GM23248 (cell line): ENCODE data around the gene ARMS2. TPM values are rescaled to one million over a fixed set of nuclear protein-coding genes. Genes with fewer than 3 reads are reported as not detected.

Experiments
- DNase-seq: peaks from one replicate; pipeline ENCODE4 v3.0.0-alpha.2; 2015
- H2AFZ ChIP-seq: fragments of 200-600 bp; sonication (generic); 2 replicates; pipeline ENCODE4 v1.6.1; 2016; ENCODE audit warnings: antibody characterized with exemption
- H3F3A ChIP-seq: fragments of 200-600 bp; sonication (generic); 2 replicates; pipeline ENCODE4 v1.6.1; 2016; ENCODE audit warnings: mild to moderate bottlenecking, antibody characterized with exemption, mixed run types; ENCODE audit not compliant: insufficient read depth
- H3K27ac ChIP-seq: fragments of 200-600 bp; sonication (generic); 2 replicates; pipeline ENCODE4 v1.5.1; 2016; ENCODE audit warnings: mild to moderate bottlenecking
- H3K27me3 ChIP-seq: fragments of 200-600 bp; sonication (generic); replicated peaks from 2 replicates; pipeline ENCODE4 v1.6.1; 2016; ENCODE audit warnings: mild to moderate bottlenecking; ENCODE audit not compliant: insufficient read depth
- H3K36me3 ChIP-seq: fragments of 200-600 bp; sonication (generic); 2 replicates; pipeline ENCODE4 v1.6.1; 2016; ENCODE audit warnings: low read depth, mild to moderate bottlenecking
- H3K4me1 ChIP-seq: fragments of 200-600 bp; sonication (generic); 2 replicates; pipeline ENCODE4 v1.6.1; 2016; ENCODE audit warnings: mild to moderate bottlenecking; ENCODE audit not compliant: insufficient read depth
- H3K4me2 ChIP-seq: fragments of 200-600 bp; sonication (generic); one replicate; pipeline ENCODE4 v1.6.1; 2016; ENCODE audit warnings: mild to moderate bottlenecking; ENCODE audit not compliant: unreplicated experiment
- H3K4me3 ChIP-seq: fragments of 200-600 bp; sonication (generic); 2 replicates; pipeline ENCODE4 v1.5.1; 2016; ENCODE audit warnings: mild to moderate bottlenecking
- H3K79me2 ChIP-seq: fragments of 200-600 bp; sonication (generic); 2 replicates; pipeline ENCODE4 v1.6.1; 2016; ENCODE audit warnings: mild to moderate bottlenecking; ENCODE audit not compliant: insufficient read depth
- H3K9ac ChIP-seq: fragments of 200-600 bp; sonication (generic); 2 replicates; pipeline ENCODE4 v1.6.1; 2016; ENCODE audit warnings: mild to moderate bottlenecking
- H3K9me2 ChIP-seq: fragments of 200-600 bp; sonication (generic); 2 replicates; pipeline ENCODE4 v1.6.1; 2016; ENCODE audit warnings: mixed run types, mild to moderate bottlenecking, moderate library complexity; ENCODE audit not compliant: insufficient read depth
- H3K9me3 ChIP-seq: fragments of 200-600 bp; sonication (generic); one replicate; pipeline ENCODE4 v1.6.1; 2017; ENCODE audit warnings: low read depth
- H4K20me1 ChIP-seq: fragments of 200-600 bp; sonication (generic); 2 replicates; pipeline ENCODE4 v1.6.0; 2016; ENCODE audit not compliant: insufficient read depth
- EZH2 ChIP-seq: fragments of 200-600 bp; sonication (generic); IDR thresholded peaks from 2 replicates; pipeline ENCODE4 v1.6.1; 2018; ENCODE audit warnings: antibody characterized with exemption, mild to moderate bottlenecking; ENCODE audit not compliant: insufficient read depth, poor library complexity, severe bottlenecking
- EZH2phosphoT487 ChIP-seq: fragments of 200-600 bp; sonication (generic); IDR thresholded peaks from 2 replicates; pipeline ENCODE4 v1.6.1; 2018; ENCODE audit warnings: antibody characterized with exemption, moderate library complexity, mild to moderate bottlenecking, low read depth; ENCODE audit not compliant: insufficient read depth
- WGBS, 2 experiments: methylation state at CpG; one replicate each; pipeline ENCODE4 v1.1.6; 2015 to 2017; ENCODE audit warnings: low lambda C conversion rate in 2 of 2, low coverage in 1 of 2; ENCODE audit errors: missing lambda C conversion rate in 2 of 2; 5-methylcytosine and 5-hydroxymethylcytosine counted together
- in situ Hi-C: fragments of 300-500 bp; cut with MboI; formaldehyde crosslinking; loops from 2 replicates; pipeline ENCODE4 v1.15.0; 2020
- polyA plus RNA-seq: library from polyadenylated mRNA; unstranded; fragments of >200 nt; fragmentation: Nextera tagmentation; extraction: Ambion mirVana; gene quantifications from 2 replicates; pipeline ENCODE4 v1.2.1, GENCODE V29; 2016
- total RNA-seq: library from RNA; depleted of rRNA; stranded (reverse); fragments of >200 nt; shearing (Covaris generic); gene quantifications from 2 replicates; pipeline ENCODE4 v1.2.3, GENCODE V29; 2014

The ARMS2 gene
- total and polyA plus RNA-seq, 2 experiments from 2014 or later = not detected

DNA sequence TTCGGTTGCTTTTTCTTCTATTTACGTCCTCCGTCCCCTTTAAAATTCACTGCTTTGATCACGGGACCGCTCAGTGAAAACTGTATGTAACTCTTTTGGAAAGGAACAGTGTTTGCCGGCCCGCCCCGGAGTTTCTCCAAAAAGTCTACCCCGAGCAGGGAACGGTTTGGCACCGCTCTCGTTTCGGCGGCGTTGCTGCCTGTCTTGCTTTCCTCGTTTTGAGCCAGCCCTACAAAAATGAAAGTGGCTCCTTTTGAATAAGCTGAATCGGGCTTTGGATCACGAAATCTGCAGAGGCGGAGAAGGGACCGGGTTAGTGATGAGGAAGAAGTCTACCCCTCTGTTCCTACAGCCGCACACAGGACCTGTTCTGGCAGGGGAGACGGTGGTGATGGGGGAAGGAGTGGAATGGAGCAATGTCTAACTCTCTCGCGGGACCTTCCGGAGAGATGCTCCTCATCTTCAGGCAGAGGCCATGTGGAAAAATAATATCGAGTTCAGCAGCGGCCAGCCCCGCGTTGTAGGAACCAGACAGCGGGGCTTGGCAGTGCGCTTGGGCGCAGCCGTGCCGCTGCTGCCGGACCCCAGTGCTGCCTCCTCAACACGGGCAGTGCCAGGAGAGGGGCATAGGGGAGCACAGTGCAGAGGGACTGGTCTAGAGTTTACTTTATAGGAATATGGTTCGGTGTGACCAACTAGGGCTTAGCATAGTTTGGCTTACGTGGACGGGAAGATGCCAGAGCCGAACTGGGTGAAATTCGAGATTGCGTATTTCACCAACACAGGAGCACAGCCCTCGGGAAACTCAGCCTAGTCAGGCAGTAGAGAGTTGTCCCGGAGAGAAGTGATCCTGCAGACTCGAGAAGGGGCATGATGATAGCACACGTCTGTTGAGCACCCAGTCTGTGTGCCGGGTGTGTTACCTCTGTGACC, 8.3 kb downstream of the ARMS2 start:
- 0 out of 2 replicates have a peak, but pooled peaks cover 18% of the 10 kb centered on the region for H3K4me1 ChIP-seq
- H3K4me3 ChIP-seq = peak overlapping the region; percentile 74
- no peaks in the 10 kb centered on the region for H4K20me1 ChIP-seq
- peaks cover 4% of the 10 kb centered on the region for H3F3A ChIP-seq
- no peaks in the 10 kb centered on the region for H3K36me3 ChIP-seq
- peak; percentile 78 for DNase-seq
- TF ChIP-seq EZH2phosphoT487 = no peak
- TF ChIP-seq EZH2 = no peak
- peak overlapping the region; percentile 64 for H2AFZ ChIP-seq
- H3K27ac ChIP-seq = peak overlapping the region; percentile 66
- H3K79me2 ChIP-seq = peaks cover 49% of the 10 kb centered on the region
- H3K27me3 ChIP-seq = no peaks in the 10 kb centered on the region
- no peaks in the 10 kb centered on the region for H3K9me2 ChIP-seq
- in situ Hi-C loops = no loop called here
- H3K9me3 ChIP-seq = no peaks in the 10 kb centered on the region
- H3K9ac ChIP-seq = peak overlapping the region; percentile 81
- 1% methylated on average over 47 of the region's 47 CpGs for WGBS, 2 experiments
- peak overlapping the region; percentile 91 for H3K4me2 ChIP-seq

DNA sequence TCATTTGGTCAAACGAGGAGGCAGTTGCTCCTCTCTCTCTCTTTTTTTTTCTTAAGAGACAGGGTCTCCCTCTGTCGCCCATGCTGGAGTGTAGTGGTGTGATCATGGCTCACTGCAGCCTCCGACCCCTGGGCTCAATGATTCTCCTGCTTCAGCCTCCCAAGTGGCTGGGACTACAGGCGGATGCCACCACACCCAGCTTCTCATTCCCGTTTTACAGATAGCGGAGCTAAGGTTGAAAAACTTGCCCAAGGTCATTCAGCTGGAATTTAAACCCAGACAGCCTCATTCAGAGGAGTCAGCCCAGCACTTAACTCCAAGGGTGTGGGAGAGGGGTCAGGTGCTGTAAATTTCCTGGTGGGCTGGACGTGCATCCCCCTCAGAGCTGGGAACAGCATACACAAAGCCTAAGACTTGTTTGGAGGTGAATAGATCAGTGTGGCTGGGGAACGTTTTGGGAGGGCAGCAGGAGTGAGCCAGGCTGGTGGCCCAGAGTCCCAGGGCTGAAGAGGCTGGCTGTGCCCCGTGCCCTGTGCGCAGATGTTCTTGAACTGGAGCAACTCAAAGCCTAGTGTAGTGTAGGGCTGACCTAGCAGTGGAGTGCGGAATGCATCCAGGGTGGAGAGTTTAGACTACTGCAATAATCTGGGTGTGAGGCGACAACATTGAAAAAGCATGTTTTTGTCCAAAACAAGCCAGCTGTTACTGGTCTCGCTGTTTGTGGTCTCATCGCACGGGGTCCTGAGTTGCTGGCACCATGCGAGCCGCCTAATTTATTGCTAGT, 9.2 kb downstream of the ARMS2 start:
- 48 to 55% methylated on average over 17 of the region's 17 CpGs for WGBS, 2 experiments
- peaks cover 54% of the 10 kb centered on the region for H3K79me2 ChIP-seq
- in situ Hi-C loops = no loop called here

DNA sequence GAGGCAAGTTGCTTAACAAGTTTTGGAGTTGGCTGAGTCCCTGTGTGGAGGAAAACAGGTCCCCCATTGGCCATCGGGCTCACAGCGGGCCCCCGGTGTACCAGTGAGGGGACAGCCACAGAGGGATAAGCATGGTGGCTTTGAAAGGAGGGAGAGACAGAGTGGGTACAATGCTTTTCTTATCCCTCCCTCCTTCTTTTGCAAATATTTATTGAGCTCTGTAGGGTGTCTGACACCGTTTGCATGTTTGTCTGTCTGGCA, 9.7 kb downstream of the ARMS2 start:
- in situ Hi-C loops = no loop called here
- 84 to 87% methylated on average over 4 of the region's 4 CpGs for WGBS, 2 experiments
- TF ChIP-seq EZH2phosphoT487 (no peak), EZH2 (no peak)
- Histone ChIP-seq H3K9me3 (no peaks in the 10 kb centered on the region), H3K27me3 (no peaks in the 10 kb centered on the region), H3K27ac (no peak overlapping the region), H3K4me3 (peak overlapping the region; percentile 74; the same call in 1 of the 2 replicates), H4K20me1 (no peaks in the 10 kb centered on the region), H2AFZ (no peak overlapping the region), H3K9me2 (no peaks in the 10 kb centered on the region), H3K79me2 (peaks cover 54% of the 10 kb centered on the region), H3K36me3 (no peaks in the 10 kb centered on the region), H3K9ac (no peak overlapping the region), H3K4me1 (peaks cover 26% of the 10 kb centered on the region), H3K4me2 (no peak overlapping the region), H3F3A (peaks cover 11% of the 10 kb centered on the region)
- no peak for DNase-seq

More for the DNA sequence above, 9.2 kb downstream of the ARMS2 start:
- peak overlapping the region; percentile 64 for H2AFZ ChIP-seq
- no peaks in the 10 kb centered on the region for H3K36me3 ChIP-seq
- H3K9me2 ChIP-seq = no peaks in the 10 kb centered on the region
- H4K20me1 ChIP-seq = no peaks in the 10 kb centered on the region
- DNase-seq = no peak
- H3K4me1 ChIP-seq = peaks cover 24% of the 10 kb centered on the region
- H3K4me3 ChIP-seq = peak overlapping the region; percentile 74
- TF ChIP-seq EZH2 = no peak
- no peak for TF ChIP-seq EZH2phosphoT487
- peaks cover 11% of the 10 kb centered on the region for H3F3A ChIP-seq
- H3K9ac ChIP-seq = peak overlapping the region; percentile 81
- H3K4me2 ChIP-seq = peak overlapping the region; percentile 91
- no peaks in the 10 kb centered on the region for H3K9me3 ChIP-seq
- H3K27ac ChIP-seq = peak overlapping the region; percentile 66; the same call in 1 of the 2 replicates
- H3K27me3 ChIP-seq = no peaks in the 10 kb centered on the region

DNA sequence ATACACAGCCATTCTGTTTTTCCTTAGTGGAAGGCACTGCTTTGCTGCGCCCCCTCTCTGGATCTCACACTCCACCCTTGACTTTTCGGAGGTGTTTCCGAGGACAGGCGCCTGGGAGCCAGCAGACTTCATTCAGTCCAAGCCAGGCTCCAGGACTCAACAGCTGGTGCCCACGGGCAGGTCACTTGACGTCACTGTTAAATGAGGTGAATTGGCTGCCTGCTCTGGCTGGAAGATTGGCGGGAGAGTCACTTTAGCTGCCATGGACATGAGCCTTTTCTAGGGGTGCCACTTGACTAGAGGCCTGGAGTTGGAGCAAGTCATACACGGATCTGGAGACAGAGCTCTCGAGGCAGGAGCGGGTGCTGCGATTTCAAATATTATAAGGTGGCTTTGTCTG, 10.1 kb downstream of the ARMS2 start:
- TF ChIP-seq EZH2phosphoT487 = no peak
- no peak for TF ChIP-seq EZH2
- Histone ChIP-seq H4K20me1 (no peaks in the 10 kb centered on the region), H3K79me2 (peaks cover 57% of the 10 kb centered on the region)

More for the DNA sequence above, 10.1 kb downstream of the ARMS2 start:
- Histone ChIP-seq H3F3A (peaks cover 15% of the 10 kb centered on the region), H2AFZ (no peak overlapping the region), H3K27ac (no peak overlapping the region), H3K4me3 (no peak overlapping the region), H3K4me2 (no peak overlapping the region), H3K9me2 (no peaks in the 10 kb centered on the region), H3K27me3 (no peaks in the 10 kb centered on the region), H3K36me3 (no peaks in the 10 kb centered on the region), H3K9ac (no peak overlapping the region), H3K4me1 (peaks cover 30% of the 10 kb centered on the region), H3K9me3 (no peaks in the 10 kb centered on the region)
- 95% methylated on average over 11 of the region's 11 CpGs for WGBS, 2 experiments
- no peak for DNase-seq
- in situ Hi-C loops = no loop called here
